ENCODE results near the gene SYNE3.

The SYNE3 gene

GRCh38 chr14:95468448-95469133, 47.9 kb downstream of the SYNE3 start:
- H3K27ac ChIP-seq (ENCODE audit: low read depth, low read length, severe bottlenecking) = no peak overlapping the region
- H3K36me3 ChIP-seq (ENCODE audit: control insufficient read depth, insufficient read depth, low read length) = peaks cover 5% of the 10 kb centered on the region

GRCh38 chr14:95467657-95468056, 48.8 kb downstream of the SYNE3 start:
- no peak overlapping the region for H3K4me3 ChIP-seq (ENCODE audit: extremely low read depth, insufficient read depth, low read length, poor library complexity, severe bottlenecking)
- WGBS, 2 experiments (ENCODE audit: insufficient coverage in 2 of 2) = 93 to 100% methylated on average over 6 of the region's 6 CpGs
- H3K9me3 ChIP-seq (ENCODE audit: control insufficient read depth, low read length) = no peaks in the 10 kb centered on the region
- H3K36me3 ChIP-seq (ENCODE audit: control insufficient read depth, insufficient read depth, low read length) = peaks cover 5% of the 10 kb centered on the region
- H3K27ac ChIP-seq (ENCODE audit: low read depth, low read length, severe bottlenecking) = no peak overlapping the region
- peaks cover 6% of the 10 kb centered on the region for H3K4me1 ChIP-seq (ENCODE audit: control insufficient read depth, insufficient read depth, low read length, poor library complexity, severe bottlenecking)

More at GRCh38 chr14:95468448-95469133, 47.9 kb downstream of the SYNE3 start:
- Histone ChIP-seq H3K4me1 (ENCODE audit: control insufficient read depth, insufficient read depth, low read length, poor library complexity, severe bottlenecking) (peaks cover 6% of the 10 kb centered on the region), H3K4me3 (ENCODE audit: extremely low read depth, insufficient read depth, low read length, poor library complexity, severe bottlenecking) (no peak overlapping the region), H3K9me3 (ENCODE audit: control insufficient read depth, low read length) (no peaks in the 10 kb centered on the region)
- 100% methylated on average over 1 to 2 of the region's 4 CpGs for WGBS, 2 experiments (ENCODE audit: insufficient coverage in 2 of 2)

DNA sequence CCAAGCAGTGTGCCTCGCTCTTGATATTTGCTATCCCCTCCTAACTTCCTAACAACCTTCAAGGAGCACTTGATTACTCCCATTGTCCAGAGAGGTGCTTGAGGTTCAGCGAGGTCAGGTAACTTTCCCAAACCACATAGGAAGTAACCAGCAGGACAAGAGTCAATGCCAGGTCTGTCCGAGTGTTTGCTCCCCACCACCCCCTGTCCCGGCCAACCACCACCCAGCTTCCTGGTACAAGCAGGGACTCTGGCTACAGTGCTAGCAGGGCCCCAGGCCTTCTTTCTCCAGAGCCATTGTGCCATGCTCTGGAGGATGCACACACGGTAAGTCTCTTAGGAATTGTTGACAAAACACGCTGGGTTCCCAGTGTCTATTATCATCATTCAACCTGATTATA, 49.2 kb downstream of the SYNE3 start:
- Histone ChIP-seq H3K36me3 (ENCODE audit: control insufficient read depth, insufficient read depth, low read length) (peaks cover 5% of the 10 kb centered on the region), H3K4me1 (ENCODE audit: control insufficient read depth, insufficient read depth, low read length, poor library complexity, severe bottlenecking) (peaks cover 6% of the 10 kb centered on the region)

More for the DNA sequence above, 49.2 kb downstream of the SYNE3 start:
- no peaks in the 10 kb centered on the region for H3K9me3 ChIP-seq (ENCODE audit: control insufficient read depth, low read length)
- H3K27ac ChIP-seq (ENCODE audit: low read depth, low read length, severe bottlenecking) = no peak overlapping the region
- no peak overlapping the region for H3K4me3 ChIP-seq (ENCODE audit: extremely low read depth, insufficient read depth, low read length, poor library complexity, severe bottlenecking)
- WGBS, 2 experiments (ENCODE audit: insufficient coverage in 2 of 2) = 92 to 94% methylated on average over 3 to 6 of the region's 6 CpGs

Data from mesodermal cell (in vitro differentiated cells).